ENCODE measurements around the gene DHX16. TPM values are rescaled to one million over a fixed set of nuclear protein-coding genes. Genes with fewer than 3 reads are reported as not detected.

Gene DHX16
- total and polyA plus RNA-seq, 2 donors (not counting 1 experiment from before 2014, with no cell fraction given) = 51.1 to 71.7 TPM

- TF ChIP-seq EZH2 (IDR thresholded peaks at IDR 0.05; ENCODE audit: borderline replicate concordance, insufficient read depth, low read depth, low read length, poor library complexity, severe bottlenecking) (no peak), CTCF (IDR thresholded peaks at IDR 0.05) (no peak)
- Histone ChIP-seq H3K4me1 (ENCODE audit: control insufficient read depth in 2 of 2, insufficient read depth in 2 of 2, low read length in 2 of 2) (no peaks in the 10 kb centered on the region), H4K20me1 (ENCODE audit: control insufficient read depth, insufficient read depth, low read length, poor library complexity, severe bottlenecking) (no peaks in the 10 kb centered on the region), H3K4me2 (replicated peaks; ENCODE audit: low read depth, low read length, poor library complexity, severe bottlenecking) (no peak overlapping the region), H3K36me3 (replicated peaks in 1 of 2; ENCODE audit: control extremely low read depth in 1 of 2, control insufficient read depth in 1 of 2, extremely low read depth in 1 of 2, insufficient read depth in 2 of 2, low read length in 1 of 2) (peaks cover 5 to 68% of the 10 kb centered on the region in 2 experiments), H2AFZ (ENCODE audit: insufficient read depth, low read depth, low read length, poor library complexity, severe bottlenecking) (no peak overlapping the region), H3K27ac (ENCODE audit: low read length in 2 of 2) (no peak overlapping the region), H3K9ac (ENCODE audit: low read length) (no peak overlapping the region), H3K79me2 (ENCODE audit: control insufficient read depth, insufficient read depth, low read length) (peaks cover 5% of the 10 kb centered on the region), H3K4me3 (ENCODE audit: control extremely low read depth in 1 of 5, extremely low read depth in 1 of 5, insufficient read depth in 1 of 5, low read depth in 2 of 5, low read length in 4 of 5) (no peak overlapping the region), H3K27me3 (replicated peaks in 1 of 4; ENCODE audit: control extremely low read depth in 1 of 4, control insufficient read depth in 3 of 4, insufficient read depth in 4 of 4, low read length in 3 of 4) (no peaks in the 10 kb centered on the region), H3K9me3 (ENCODE audit: control extremely low read depth in 1 of 3, control insufficient read depth in 2 of 3, insufficient read depth in 1 of 3, low read length in 2 of 3) (no peaks in the 10 kb centered on the region)
- DNase-seq (no peak), ATAC-seq (ENCODE audit: low read depth) (no peak)
- no peak overlapping the region for H3K27ac Mint-ChIP-seq
- H3K4me1 Mint-ChIP-seq = peaks cover 6% of the 10 kb centered on the region
- ChIA-PET POLR2A (interaction anchor here (0.7 kb wide), 1 partner anchor 175 kb away, joined by 3 read pairs; the partner anchor contains the start of gene DDR1), CTCF (interaction anchor here (0.8 to 2.7 kb wide), 3 partner anchors 13 to 30 kb away, joined by 5 to 10 read pairs (median 5); no protein-coding TSS in a partner anchor)
- WGBS (ENCODE audit: insufficient coverage) = no CpG with 5 or more reads among the region's 2 CpGs
- no peaks in the 10 kb centered on the region for H3K9me3 Mint-ChIP-seq (ENCODE audit: insufficient read depth)
- H3K27me3 Mint-ChIP-seq = no peaks in the 10 kb centered on the region
- H3K4me3 Mint-ChIP-seq = no peak overlapping the region
- intact Hi-C loops (cut with micrococcal nuclease) = no loop called here
Measured at GRCh38 chr6:30709101-30709868, 36.5 kb upstream of the DHX16 start.

GRCh38 chr6:30707281-30707850, 34.6 kb upstream of the DHX16 start:
- Histone ChIP-seq H4K20me1 (ENCODE audit: control insufficient read depth, insufficient read depth, low read length, poor library complexity, severe bottlenecking) (no peaks in the 10 kb centered on the region), H2AFZ (ENCODE audit: insufficient read depth, low read depth, low read length, poor library complexity, severe bottlenecking) (no peak overlapping the region), H3K9me3 (ENCODE audit: control extremely low read depth in 1 of 3, control insufficient read depth in 2 of 3, insufficient read depth in 1 of 3, low read length in 2 of 3) (no peaks in the 10 kb centered on the region), H3K9ac (ENCODE audit: low read length) (no peak overlapping the region), H3K4me1 (ENCODE audit: control insufficient read depth in 2 of 2, insufficient read depth in 2 of 2, low read length in 2 of 2) (no peaks in the 10 kb centered on the region), H3K4me3 (ENCODE audit: control extremely low read depth in 1 of 5, extremely low read depth in 1 of 5, insufficient read depth in 1 of 5, low read depth in 2 of 5, low read length in 4 of 5) (no peak overlapping the region), H3K36me3 (replicated peaks in 1 of 2; ENCODE audit: control extremely low read depth in 1 of 2, control insufficient read depth in 1 of 2, extremely low read depth in 1 of 2, insufficient read depth in 2 of 2, low read length in 1 of 2) (peaks cover 5 to 62% of the 10 kb centered on the region in 2 experiments), H3K4me2 (replicated peaks; ENCODE audit: low read depth, low read length, poor library complexity, severe bottlenecking) (no peak overlapping the region), H3K27ac (ENCODE audit: low read length in 2 of 2) (no peak overlapping the region), H3K27me3 (replicated peaks in 1 of 4; ENCODE audit: control extremely low read depth in 1 of 4, control insufficient read depth in 3 of 4, insufficient read depth in 4 of 4, low read length in 3 of 4) (no peaks in the 10 kb centered on the region), H3K79me2 (ENCODE audit: control insufficient read depth, insufficient read depth, low read length) (peaks cover 5% of the 10 kb centered on the region)
- Mint-ChIP-seq H3K27me3 (no peaks in the 10 kb centered on the region), H3K4me3 (no peak overlapping the region), H3K4me1 (peaks cover 3% of the 10 kb centered on the region), H3K27ac (no peak overlapping the region), H3K9me3 (ENCODE audit: insufficient read depth) (no peaks in the 10 kb centered on the region)
- DNase-seq (no peak), ATAC-seq (ENCODE audit: low read depth) (no peak)
- WGBS (ENCODE audit: insufficient coverage) = 92% methylated on average over 6 of the region's 6 CpGs
- POLR2A ChIA-PET = interaction anchor here (0.8 to 1.2 kb wide), 2 partner anchors 10 to 13 kb away, joined by 3 to 8 read pairs; partner anchors contain the start of gene MDC1
- CTCF ChIA-PET = interaction anchor here (1.4 kb wide), 1 partner anchor 28 kb away, joined by 5 read pairs; no protein-coding TSS in a partner anchor
- intact Hi-C loops (cut with micrococcal nuclease) = no loop called here
- TF ChIP-seq CTCF (IDR thresholded peaks at IDR 0.05) (no peak), EZH2 (IDR thresholded peaks at IDR 0.05; ENCODE audit: borderline replicate concordance, insufficient read depth, low read depth, low read length, poor library complexity, severe bottlenecking) (no peak)
